ENCODE data around the gene HAUS7. TPM values are rescaled to one million over a fixed set of nuclear protein-coding genes. Genes with fewer than 3 reads are reported as not detected.
A peak's percentile ranks its signal among the peaks of the same experiment; 100 is the strongest.

Gene HAUS7
- total and polyA plus RNA-seq, 2 experiments from 2014 or later, result 59.8 to 77.9 TPM

DNA sequence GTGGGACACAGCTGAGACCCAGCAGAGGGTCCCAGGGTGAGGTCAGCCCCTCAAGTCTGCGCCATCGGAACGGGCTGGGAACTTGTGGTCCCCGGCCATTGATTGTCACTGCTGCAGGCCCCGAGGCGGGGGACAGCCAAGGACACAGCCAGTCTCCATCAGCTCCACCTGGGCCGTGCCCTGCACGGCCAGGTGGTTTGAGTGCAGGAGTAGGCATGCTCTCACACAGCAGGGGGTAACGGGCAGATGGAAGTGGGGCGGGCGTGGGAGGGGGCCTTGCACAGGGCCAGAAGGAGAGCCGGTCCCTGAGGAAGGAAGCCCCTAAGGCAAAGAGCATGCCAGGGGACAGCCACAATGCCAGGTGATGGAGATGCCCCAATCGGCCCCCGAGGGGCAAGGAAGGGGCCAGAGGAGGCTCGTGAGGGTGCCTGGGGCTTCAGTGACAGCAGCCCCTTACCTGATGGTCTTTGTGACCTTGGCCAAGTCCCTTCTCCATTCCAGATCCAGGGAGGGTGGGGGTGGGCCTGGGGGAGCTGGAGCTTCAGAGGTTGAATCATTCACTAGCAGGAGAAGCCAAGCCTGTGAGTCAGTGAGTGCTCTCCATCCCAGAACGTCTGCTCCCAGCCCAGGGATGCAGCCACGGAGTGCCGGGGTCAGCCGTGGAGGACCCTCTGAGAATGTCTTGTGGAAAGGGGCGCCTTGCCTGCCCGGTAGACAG lies 49.4 kb upstream of the HAUS7 start (continued):
- TF ChIP-seq NANOG (IDR thresholded peaks at IDR 0.05; ENCODE audit: borderline replicate concordance), result no peak
- no peak for TF ChIP-seq EZH2phosphoT487 (IDR thresholded peaks at IDR 0.05; ENCODE audit: unreplicated experiment)
- no peak for TF ChIP-seq EZH2 (IDR thresholded peaks at IDR 0.05; ENCODE audit: low read depth, unreplicated experiment)
- no peak for TF ChIP-seq ETS1 (IDR thresholded peaks at IDR 0.05)
- TF ChIP-seq CREB1 (CRISPR knock-in tag; IDR thresholded peaks at IDR 0.05; ENCODE audit: low read depth), result no peak

DNA sequence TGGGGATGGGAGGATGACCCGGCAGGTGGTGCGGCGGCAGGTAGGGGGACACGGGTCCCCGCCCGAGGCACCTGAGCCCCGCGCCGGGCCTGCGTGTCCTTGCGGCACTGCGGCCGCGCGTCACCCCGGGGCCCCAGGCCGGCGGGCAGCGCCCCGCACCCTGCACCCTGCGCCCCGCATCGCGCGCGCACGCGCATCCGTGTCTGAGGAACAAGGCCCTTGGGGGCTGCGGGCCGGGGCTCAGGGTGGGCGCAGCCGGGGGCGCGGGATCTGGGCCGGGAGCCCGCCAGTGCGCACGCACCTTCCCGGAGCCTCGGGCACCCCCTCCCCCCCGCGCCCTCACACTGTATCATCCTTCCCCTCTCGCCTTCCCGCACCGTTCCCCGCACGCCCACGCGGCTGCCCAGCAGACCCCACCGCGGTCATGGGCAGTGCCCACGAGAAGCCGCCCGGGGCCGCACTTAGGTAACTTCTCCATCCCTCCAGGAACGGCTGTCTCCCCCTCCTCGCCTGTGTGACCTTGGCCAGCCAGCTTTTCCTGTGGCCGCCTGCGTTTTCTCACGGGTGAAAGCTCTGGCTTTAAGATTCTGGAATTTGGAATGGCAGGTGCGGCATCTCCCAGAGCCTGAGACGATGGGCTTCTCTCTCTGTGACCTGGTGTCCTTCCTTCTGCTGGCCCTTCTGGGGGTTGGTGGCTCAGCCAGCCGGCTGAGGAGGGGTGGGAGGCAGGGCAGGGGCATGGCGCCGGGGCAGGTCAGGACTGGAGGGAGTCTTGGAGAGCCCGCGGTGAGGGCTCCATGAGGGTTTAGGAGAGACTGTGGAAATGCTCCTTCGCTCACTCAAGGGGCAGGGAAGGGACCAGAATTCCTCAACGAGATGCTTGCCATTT lies 47.8 kb upstream of the HAUS7 start:
- Histone ChIP-seq H3K27me3 (ENCODE audit: insufficient read depth) (peaks cover 30% of the 10 kb centered on the region), H3K4me1 (ENCODE audit: insufficient read depth) (no peaks in the 10 kb centered on the region), H3K79me2 (replicated peaks; ENCODE audit: insufficient read depth) (no peaks in the 10 kb centered on the region), H3K27ac (ENCODE audit: low read depth) (no peak overlapping the region), H3F3A (replicated peaks; ENCODE audit: low read depth) (no peaks in the 10 kb centered on the region), H3K4me3 (peak overlapping the region; percentile 50; the same call in 1 of the 2 replicates), H4K20me1 (replicated peaks; ENCODE audit: insufficient read depth) (no peaks in the 10 kb centered on the region), H2AFZ (no peak overlapping the region; the same call in 1 of the 2 replicates), H3K9me2 (ENCODE audit: insufficient read depth) (no peaks in the 10 kb centered on the region), H3K4me2 (peak overlapping the region; percentile 71), H3K36me3 (ENCODE audit: insufficient read depth) (no peaks in the 10 kb centered on the region)
- Mint-ChIP-seq H3K4me3 (peak overlapping the region; percentile 75), H3K4me1 (peaks cover 3% of the 10 kb centered on the region; the same call in 2 of the 3 replicates), H3K9me3 (no peaks in the 10 kb centered on the region), H3K36me3 (ENCODE audit: low read depth) (no peaks in the 10 kb centered on the region; the same call in 2 of the 3 replicates), H3K27me3 (ENCODE audit: insufficient read depth, low read depth, poor library complexity) (peaks cover 34% of the 10 kb centered on the region), H3K27ac (no peak overlapping the region)
- ATAC-seq, result no peak
- no peak for DNase-seq (ENCODE audit: low spot score)
- TF ChIP-seq STAT1 (IDR thresholded peaks at IDR 0.05; ENCODE audit: unreplicated experiment), result no peak
- no peak for TF ChIP-seq POLR2AphosphoS5 (IDR thresholded peaks at IDR 0.05; ENCODE audit: low read depth)
- TF ChIP-seq EZH2 (IDR thresholded peaks at IDR 0.05; ENCODE audit: low read depth, unreplicated experiment), result peak; percentile 27

DNA sequence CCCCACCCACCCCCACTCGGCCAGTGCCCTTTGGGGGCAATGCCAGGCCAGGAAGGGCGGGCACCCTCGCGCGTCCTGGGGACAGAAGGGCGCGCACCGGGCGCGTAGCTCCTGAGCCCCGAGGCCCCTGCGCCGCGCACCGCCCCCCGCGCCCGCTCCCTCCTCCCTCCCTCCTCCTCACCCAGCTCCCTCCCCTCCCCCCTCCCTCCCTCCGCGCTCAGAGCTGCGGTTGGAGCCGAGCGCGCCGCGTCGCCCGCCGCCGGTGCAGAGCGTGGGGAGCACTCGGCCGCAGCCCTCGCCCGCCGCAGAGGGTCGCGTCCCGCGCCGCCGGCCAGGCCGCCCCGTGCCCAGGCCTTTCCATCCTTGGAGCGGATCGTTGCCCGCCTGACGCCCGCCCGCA lies 47.0 kb upstream of the HAUS7 start, which contains the start of gene ATP2B3:
ATP2B3 (plus strand) TSS at position 220 of the 400 bp plus-strand sequence. CDS start 18,606 bp downstream, outside the sequence.
- peak within 1 kb of the TSS; percentile 75 for H3K4me3 Mint-ChIP-seq
- no peaks in the 10 kb centered on the region; the same call in 2 of the 3 replicates for H3K36me3 Mint-ChIP-seq (ENCODE audit: low read depth)
- Histone ChIP-seq H3K4me1 (ENCODE audit: insufficient read depth) (no peaks in the 10 kb centered on the region), H3K4me2 (peak within 1 kb of the TSS; percentile 71), H3K4me3 (peak within 1 kb of the TSS; percentile 50; the same call in 1 of the 2 replicates), H2AFZ (no peak within 1 kb of the TSS; the same call in 1 of the 2 replicates), H3K79me2 (replicated peaks; ENCODE audit: insufficient read depth) (no peaks in the 10 kb centered on the region), H3K27ac (ENCODE audit: low read depth) (no peak within 1 kb of the TSS), H3F3A (replicated peaks; ENCODE audit: low read depth) (no peaks in the 10 kb centered on the region), H3K9me2 (ENCODE audit: insufficient read depth) (no peaks in the 10 kb centered on the region), H3K27me3 (ENCODE audit: insufficient read depth) (peaks cover 30% of the 10 kb centered on the region), H4K20me1 (replicated peaks; ENCODE audit: insufficient read depth) (no peaks in the 10 kb centered on the region), H3K36me3 (ENCODE audit: insufficient read depth) (no peaks in the 10 kb centered on the region)
- peak; percentile 41 for DNase-seq (ENCODE audit: low spot score)
- peaks cover 34% of the 10 kb centered on the region for H3K27me3 Mint-ChIP-seq (ENCODE audit: insufficient read depth, low read depth, poor library complexity)
- no peak within 1 kb of the TSS for H3K27ac Mint-ChIP-seq
- no peaks in the 10 kb centered on the region for H3K9me3 Mint-ChIP-seq
- ATAC-seq, result peak; percentile 14; the same call in 1 of the 3 replicates
- H3K4me1 Mint-ChIP-seq, result peaks cover 3% of the 10 kb centered on the region; the same call in 2 of the 3 replicates
- no peak for TF ChIP-seq POLR2AphosphoS5 (IDR thresholded peaks at IDR 0.05; ENCODE audit: low read depth)
- TF ChIP-seq, protein P1, sequence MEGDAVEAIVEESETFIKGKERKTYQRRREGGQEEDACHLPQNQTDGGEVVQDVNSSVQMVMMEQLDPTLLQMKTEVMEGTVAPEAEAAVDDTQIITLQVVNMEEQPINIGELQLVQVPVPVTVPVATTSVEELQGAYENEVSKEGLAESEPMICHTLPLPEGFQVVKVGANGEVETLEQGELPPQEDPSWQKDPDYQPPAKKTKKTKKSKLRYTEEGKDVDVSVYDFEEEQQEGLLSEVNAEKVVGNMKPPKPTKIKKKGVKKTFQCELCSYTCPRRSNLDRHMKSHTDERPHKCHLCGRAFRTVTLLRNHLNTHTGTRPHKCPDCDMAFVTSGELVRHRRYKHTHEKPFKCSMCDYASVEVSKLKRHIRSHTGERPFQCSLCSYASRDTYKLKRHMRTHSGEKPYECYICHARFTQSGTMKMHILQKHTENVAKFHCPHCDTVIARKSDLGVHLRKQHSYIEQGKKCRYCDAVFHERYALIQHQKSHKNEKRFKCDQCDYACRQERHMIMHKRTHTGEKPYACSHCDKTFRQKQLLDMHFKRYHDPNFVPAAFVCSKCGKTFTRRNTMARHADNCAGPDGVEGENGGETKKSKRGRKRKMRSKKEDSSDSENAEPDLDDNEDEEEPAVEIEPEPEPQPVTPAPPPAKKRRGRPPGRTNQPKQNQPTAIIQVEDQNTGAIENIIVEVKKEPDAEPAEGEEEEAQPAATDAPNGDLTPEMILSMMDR (conservative IDR thresholded peaks at IDR 0.05; ENCODE audit: low read depth in 2 of 2), result no peak

Measured in GM23338 (cell line).